ENCODE measurements around the gene BARHL1.
"Not testable (repeated sequence)": the region's sequence is repeated elsewhere in the genome, so short reads cannot be mapped to it uniquely, and the experiment has no call there.

The BARHL1 gene

GRCh38 chr9:132557159-132557558 lies 25.2 kb upstream of the BARHL1 start:
- DNase-seq, result no peak

- DNase-seq, result no peak
Measured at GRCh38 chr9:132559711-132560110, 22.7 kb upstream of the BARHL1 start.

- no peak for DNase-seq
Measured at GRCh38 chr9:132560616-132561202, 21.7 kb upstream of the BARHL1 start.

- no peak for DNase-seq
Measured at GRCh38 chr9:132562306-132562573, 20.2 kb upstream of the BARHL1 start.

GRCh38 chr9:132564526-132564925 lies 17.9 kb upstream of the BARHL1 start:
- no peak for DNase-seq

- not testable (repeated sequence) for DNase-seq
Measured at GRCh38 chr9:132568787-132569186, 13.6 kb upstream of the BARHL1 start.

- no peak for DNase-seq
Measured at GRCh38 chr9:132571806-132572600, 10.4 kb upstream of the BARHL1 start.

- DNase-seq, result no peak
Measured at GRCh38 chr9:132572921-132573320, 9.5 kb upstream of the BARHL1 start.

GRCh38 chr9:132575005-132575609 lies 7.3 kb upstream of the BARHL1 start:
- DNase-seq, result peak; percentile 12 to 32

GRCh38 chr9:132575811-132576210 lies 6.6 kb upstream of the BARHL1 start:
- DNase-seq, result no peak

- no peak for DNase-seq
Measured at GRCh38 chr9:132577119-132577518, 5.3 kb upstream of the BARHL1 start.

- DNase-seq, result no peak
Measured at GRCh38 chr9:132578367-132578932, 4.0 kb upstream of the BARHL1 start.

GRCh38 chr9:132579427-132579798 lies 3.0 kb upstream of the BARHL1 start:
- no peak for DNase-seq

- no peak for DNase-seq
Measured at GRCh38 chr9:132582786-132583583, 579 bp downstream of the BARHL1 start.

GRCh38 chr9:132583584-132584304 lies 1.3 kb downstream of the BARHL1 start:
- DNase-seq, result no peak

GRCh38 chr9:132584601-132585560 lies 2.5 kb downstream of the BARHL1 start:
- DNase-seq, result no peak

GRCh38 chr9:132585954-132586829 lies 3.8 kb downstream of the BARHL1 start:
- no peak for DNase-seq

- DNase-seq, result no peak
Measured at GRCh38 chr9:132586830-132587591, 4.6 kb downstream of the BARHL1 start.

GRCh38 chr9:132587592-132587955 lies 5.2 kb downstream of the BARHL1 start:
- DNase-seq, result no peak

- no peak for DNase-seq
Measured at GRCh38 chr9:132588098-132588497, 5.7 kb downstream of the BARHL1 start.
